T follicular helper cell (primary cell): ENCODE results near the gene C11orf58.

ENCODE experiments used
- DNase-seq: peaks from one replicate; pipeline ENCODE4 v3.0.0-alpha.2; 2020; ENCODE audit warnings: low read depth

C11orf58 gene

GRCh38 chr11:16767957-16768356, 29.5 kb downstream of the C11orf58 start:
- no peak for DNase-seq

- no peak for DNase-seq
Observed at GRCh38 chr11:16769386-16769785, 30.9 kb downstream of the C11orf58 start.

GRCh38 chr11:16770016-16770415, 31.6 kb downstream of the C11orf58 start:
- no peak for DNase-seq

- no peak for DNase-seq
Observed at GRCh38 chr11:16771350-16772140, 33.1 kb downstream of the C11orf58 start.

- no peak for DNase-seq
Observed at GRCh38 chr11:16772141-16772512, 33.7 kb downstream of the C11orf58 start.

- no peak for DNase-seq
Observed at GRCh38 chr11:16773981-16774935, 35.8 kb downstream of the C11orf58 start.

- DNase-seq: no peak
Observed at GRCh38 chr11:16774936-16775613, 36.6 kb downstream of the C11orf58 start.

GRCh38 chr11:16775614-16776283, 37.3 kb downstream of the C11orf58 start:
- no peak for DNase-seq

- DNase-seq: no peak
Observed at GRCh38 chr11:16776711-16777612, 38.5 kb downstream of the C11orf58 start.

GRCh38 chr11:16777613-16777975, 39.1 kb downstream of the C11orf58 start:
- no peak for DNase-seq

GRCh38 chr11:16778286-16778685, 39.8 kb downstream of the C11orf58 start:
- no peak for DNase-seq

- no peak for DNase-seq
Observed at GRCh38 chr11:16778876-16779275, 40.4 kb downstream of the C11orf58 start.

GRCh38 chr11:16779436-16779835, 41.0 kb downstream of the C11orf58 start:
- DNase-seq: no peak

- DNase-seq: no peak
Observed at GRCh38 chr11:16780146-16780545, 41.7 kb downstream of the C11orf58 start.

GRCh38 chr11:16780698-16781550, 42.5 kb downstream of the C11orf58 start:
- no peak for DNase-seq

- no peak for DNase-seq
Observed at GRCh38 chr11:16781936-16782919, 43.8 kb downstream of the C11orf58 start.

- DNase-seq: no peak
Observed at GRCh38 chr11:16783321-16783801, 44.9 kb downstream of the C11orf58 start.

GRCh38 chr11:16784097-16784496, 45.6 kb downstream of the C11orf58 start:
- DNase-seq: no peak
